ENCODE results near the gene COG3.

DNA sequence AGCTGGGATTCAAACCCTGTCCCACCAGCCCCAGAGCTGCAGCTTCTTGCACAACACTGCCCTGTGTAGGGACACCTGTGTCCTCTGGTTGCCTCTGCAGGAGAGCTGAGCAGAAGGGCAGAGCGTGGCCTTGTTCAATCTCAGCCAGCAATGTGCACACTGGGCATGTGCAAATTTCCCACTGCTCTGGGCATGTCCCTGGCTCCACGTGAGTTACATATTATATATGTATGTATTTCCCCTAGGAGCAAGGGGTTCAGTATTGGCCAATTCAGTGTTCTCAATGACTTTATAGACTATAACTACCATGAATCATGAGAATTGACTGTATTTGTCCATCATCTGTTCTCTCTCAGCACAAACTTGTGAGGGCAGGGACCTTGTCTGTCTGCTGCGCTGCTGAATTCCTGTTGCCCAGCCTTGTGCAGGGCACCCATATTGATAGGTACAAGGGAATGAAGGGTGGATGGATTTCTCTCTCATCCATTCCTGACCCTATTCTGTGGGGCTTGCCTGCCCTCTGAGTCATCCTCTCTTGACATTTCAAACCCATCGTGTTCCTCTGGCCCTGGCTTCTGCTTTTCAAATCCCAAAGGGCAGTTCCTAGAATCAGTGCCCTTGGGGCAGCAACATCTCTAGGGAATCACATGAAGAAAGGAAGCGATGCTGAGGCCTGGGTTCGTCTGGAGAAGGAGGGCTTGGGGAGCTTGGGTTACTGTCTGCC, 81.1 kb downstream of the COG3 start:
- TF ChIP-seq, protein P1, sequence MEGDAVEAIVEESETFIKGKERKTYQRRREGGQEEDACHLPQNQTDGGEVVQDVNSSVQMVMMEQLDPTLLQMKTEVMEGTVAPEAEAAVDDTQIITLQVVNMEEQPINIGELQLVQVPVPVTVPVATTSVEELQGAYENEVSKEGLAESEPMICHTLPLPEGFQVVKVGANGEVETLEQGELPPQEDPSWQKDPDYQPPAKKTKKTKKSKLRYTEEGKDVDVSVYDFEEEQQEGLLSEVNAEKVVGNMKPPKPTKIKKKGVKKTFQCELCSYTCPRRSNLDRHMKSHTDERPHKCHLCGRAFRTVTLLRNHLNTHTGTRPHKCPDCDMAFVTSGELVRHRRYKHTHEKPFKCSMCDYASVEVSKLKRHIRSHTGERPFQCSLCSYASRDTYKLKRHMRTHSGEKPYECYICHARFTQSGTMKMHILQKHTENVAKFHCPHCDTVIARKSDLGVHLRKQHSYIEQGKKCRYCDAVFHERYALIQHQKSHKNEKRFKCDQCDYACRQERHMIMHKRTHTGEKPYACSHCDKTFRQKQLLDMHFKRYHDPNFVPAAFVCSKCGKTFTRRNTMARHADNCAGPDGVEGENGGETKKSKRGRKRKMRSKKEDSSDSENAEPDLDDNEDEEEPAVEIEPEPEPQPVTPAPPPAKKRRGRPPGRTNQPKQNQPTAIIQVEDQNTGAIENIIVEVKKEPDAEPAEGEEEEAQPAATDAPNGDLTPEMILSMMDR (CRISPR knock-in tag; IDR thresholded peaks at IDR 0.05), result no peak
- no peak for TF ChIP-seq EZH2 (conservative IDR thresholded peaks at IDR 0.05; ENCODE audit: low read depth, low read length)
- TF ChIP-seq TCF7 (IDR thresholded peaks at IDR 0.05; ENCODE audit: low read depth), result no peak
- no peak for TF ChIP-seq ZSCAN12 (CRISPR knock-in tag; IDR thresholded peaks at IDR 0.05)
- TF ChIP-seq, protein P2, sequence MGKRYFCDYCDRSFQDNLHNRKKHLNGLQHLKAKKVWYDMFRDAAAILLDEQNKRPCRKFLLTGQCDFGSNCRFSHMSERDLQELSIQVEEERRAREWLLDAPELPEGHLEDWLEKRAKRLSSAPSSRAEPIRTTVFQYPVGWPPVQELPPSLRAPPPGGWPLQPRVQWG (CRISPR knock-in tag; IDR thresholded peaks at IDR 0.05; ENCODE audit: borderline replicate concordance, low read depth), result no peak
- TF ChIP-seq HNF4A (CRISPR knock-in tag; IDR thresholded peaks at IDR 0.05), result no peak
- TF ChIP-seq MIER3 (CRISPR knock-in tag; IDR thresholded peaks at IDR 0.05; ENCODE audit: borderline replicate concordance), result no peak
- TF ChIP-seq SP2 (CRISPR knock-in tag; IDR thresholded peaks at IDR 0.05), result no peak
- TF ChIP-seq, protein P3, sequence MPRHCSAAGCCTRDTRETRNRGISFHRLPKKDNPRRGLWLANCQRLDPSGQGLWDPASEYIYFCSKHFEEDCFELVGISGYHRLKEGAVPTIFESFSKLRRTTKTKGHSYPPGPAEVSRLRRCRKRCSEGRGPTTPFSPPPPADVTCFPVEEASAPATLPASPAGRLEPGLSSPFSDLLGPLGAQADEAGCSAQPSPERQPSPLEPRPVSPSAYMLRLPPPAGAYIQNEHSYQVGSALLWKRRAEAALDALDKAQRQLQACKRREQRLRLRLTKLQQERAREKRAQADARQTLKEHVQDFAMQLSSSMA (CRISPR knock-in tag; IDR thresholded peaks at IDR 0.05), result no peak
- TF ChIP-seq KLF16 (CRISPR knock-in tag; IDR thresholded peaks at IDR 0.05), result no peak
- no peak for TF ChIP-seq POLR2AphosphoS5 (IDR thresholded peaks at IDR 0.05; ENCODE audit: low read depth, low read length)
- TF ChIP-seq, protein P4, sequence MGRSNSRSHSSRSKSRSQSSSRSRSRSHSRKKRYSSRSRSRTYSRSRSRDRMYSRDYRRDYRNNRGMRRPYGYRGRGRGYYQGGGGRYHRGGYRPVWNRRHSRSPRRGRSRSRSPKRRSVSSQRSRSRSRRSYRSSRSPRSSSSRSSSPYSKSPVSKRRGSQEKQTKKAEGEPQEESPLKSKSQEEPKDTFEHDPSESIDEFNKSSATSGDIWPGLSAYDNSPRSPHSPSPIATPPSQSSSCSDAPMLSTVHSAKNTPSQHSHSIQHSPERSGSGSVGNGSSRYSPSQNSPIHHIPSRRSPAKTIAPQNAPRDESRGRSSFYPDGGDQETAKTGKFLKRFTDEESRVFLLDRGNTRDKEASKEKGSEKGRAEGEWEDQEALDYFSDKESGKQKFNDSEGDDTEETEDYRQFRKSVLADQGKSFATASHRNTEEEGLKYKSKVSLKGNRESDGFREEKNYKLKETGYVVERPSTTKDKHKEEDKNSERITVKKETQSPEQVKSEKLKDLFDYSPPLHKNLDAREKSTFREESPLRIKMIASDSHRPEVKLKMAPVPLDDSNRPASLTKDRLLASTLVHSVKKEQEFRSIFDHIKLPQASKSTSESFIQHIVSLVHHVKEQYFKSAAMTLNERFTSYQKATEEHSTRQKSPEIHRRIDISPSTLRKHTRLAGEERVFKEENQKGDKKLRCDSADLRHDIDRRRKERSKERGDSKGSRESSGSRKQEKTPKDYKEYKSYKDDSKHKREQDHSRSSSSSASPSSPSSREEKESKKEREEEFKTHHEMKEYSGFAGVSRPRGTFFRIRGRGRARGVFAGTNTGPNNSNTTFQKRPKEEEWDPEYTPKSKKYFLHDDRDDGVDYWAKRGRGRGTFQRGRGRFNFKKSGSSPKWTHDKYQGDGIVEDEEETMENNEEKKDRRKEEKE (IDR thresholded peaks at IDR 0.05), result no peak
- no peak for TF ChIP-seq ZNF644 (CRISPR knock-in tag; IDR thresholded peaks at IDR 0.05; ENCODE audit: low read depth)
- no peak for TF ChIP-seq ZNF282 (IDR thresholded peaks at IDR 0.05; ENCODE audit: partially characterized antibody)
